Neutrophil (primary cell): ENCODE data around the gene ITPR3.
A peak's percentile ranks its signal among the peaks of the same experiment; 100 is the strongest.

Source experiments
- H3K27ac ChIP-seq: fragments of 200-600 bp; sonication (generic); 2 replicates; pipeline ENCODE4 v1.5.1; 2016; ENCODE audit warnings: mild to moderate bottlenecking, moderate library complexity
- H3K27me3 ChIP-seq: fragments of 200-600 bp; sonication (generic); 2 replicates; pipeline ENCODE4 v1.6.0; 2016; ENCODE audit warnings: mild to moderate bottlenecking
- H3K36me3 ChIP-seq: fragments of 200-600 bp; sonication (generic); 2 replicates; pipeline ENCODE4 v1.5.1; 2017
- H3K4me1 ChIP-seq, 2 experiments: fragments of 200-600 bp in 1 of 2; sonication (generic) in 1 of 2; 1 replicate in 1 of 2; 2 replicates in 1 of 2; pipeline versions ENCODE4 v1.5.1 to v1.6.1; 2013 to 2016; ENCODE audit warnings: low read depth in 1 of 2, low read length in 1 of 2, mild to moderate bottlenecking in 1 of 2, moderate library complexity in 1 of 2; ENCODE audit not compliant: control insufficient read depth in 1 of 2, insufficient read depth in 1 of 2
- H3K4me3 ChIP-seq, 2 experiments: fragments of 200-600 bp in 1 of 2; sonication (generic) in 1 of 2; 1 replicate in 1 of 2; 2 replicates in 1 of 2; pipeline ENCODE4 v1.5.1; 2013 to 2016; ENCODE audit warnings: low read depth in 1 of 2, low read length in 1 of 2, mild to moderate bottlenecking in 1 of 2, moderate library complexity in 1 of 2
- H3K9me3 ChIP-seq: fragments of 200-600 bp; sonication (generic); 2 replicates; pipeline ENCODE4 v1.5.1; 2016
- CTCF ChIP-seq: fragments of 200-600 bp; sonication (generic); IDR thresholded peaks from 2 replicates; pipeline ENCODE4 v1.5.1; 2016; ENCODE audit warnings: antibody characterized with exemption

ITPR3 gene

DNA sequence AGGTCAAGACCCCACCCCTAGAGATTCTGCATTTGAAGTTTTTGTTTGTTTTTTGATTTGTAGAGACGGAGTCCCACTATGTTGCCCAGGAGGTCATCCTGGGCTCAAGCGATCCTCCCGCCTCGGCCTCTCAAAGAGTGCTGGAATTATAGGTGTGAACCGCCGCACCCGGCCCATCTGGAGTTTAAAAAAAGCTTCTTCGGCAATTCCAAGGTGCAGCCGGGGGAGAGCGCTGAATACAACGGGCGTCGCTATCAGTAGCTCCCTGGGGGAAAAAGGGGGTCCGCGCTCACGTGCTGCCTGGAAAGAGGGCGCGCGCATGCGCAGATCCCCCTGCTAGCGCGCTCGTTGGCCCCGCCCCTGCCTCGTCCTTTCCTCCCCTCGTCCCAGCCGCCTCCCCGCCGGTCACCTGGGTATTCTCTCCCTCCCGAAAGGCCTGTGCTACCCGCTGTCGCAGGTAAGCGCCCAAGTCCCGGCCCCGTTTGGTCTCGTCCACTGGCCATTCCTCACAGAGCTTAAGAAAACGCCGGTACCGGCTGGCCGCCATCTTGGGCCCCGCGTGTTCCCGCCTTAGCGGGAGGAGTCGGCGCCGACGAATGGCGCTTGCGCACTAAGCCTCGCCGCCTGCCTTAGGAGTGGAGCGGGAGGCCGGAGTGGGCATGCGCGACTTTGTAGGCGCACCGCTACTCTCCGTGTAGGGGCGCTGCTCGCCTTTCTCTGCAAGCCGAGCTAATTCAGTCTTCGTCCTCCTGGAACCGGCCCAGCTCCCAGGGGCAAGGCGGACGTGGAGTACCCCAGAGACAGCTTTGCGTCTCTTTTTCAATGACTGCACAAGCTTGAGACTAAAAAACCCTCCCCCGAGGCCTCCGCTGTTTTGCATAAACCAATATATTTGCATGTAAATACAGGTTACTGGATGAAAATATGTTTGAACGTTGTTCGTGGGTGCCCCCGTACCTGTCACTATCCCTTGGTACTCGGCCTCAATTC is 90.3 kb downstream of the ITPR3 start, which contains the start of gene UQCC2:
UQCC2 (minus strand) TSS at position 561 of the 990 bp plus-strand sequence; CDS start at position 547, 14 bp downstream.
- Histone ChIP-seq H3K36me3 (no peaks in the 10 kb centered on the region), H3K4me1 (peaks cover 12 to 14% of the 10 kb centered on the region in 2 experiments), H3K27ac (peak within 1 kb of the TSS; percentile 72), H3K4me3 (peak within 1 kb of the TSS; percentile 95 to 99), H3K9me3 (no peaks in the 10 kb centered on the region), H3K27me3 (no peaks in the 10 kb centered on the region)
- TF ChIP-seq CTCF: peak; percentile 75

GRCh38 chr6:33712914-33713313 is 91.8 kb downstream of the ITPR3 start:
- no peak overlapping the region for H3K4me3 ChIP-seq
- peaks cover 12 to 14% of the 10 kb centered on the region in 2 experiments for H3K4me1 ChIP-seq
- TF ChIP-seq CTCF: no peak
- no peak overlapping the region for H3K27ac ChIP-seq
- no peaks in the 10 kb centered on the region for H3K36me3 ChIP-seq
- H3K27me3 ChIP-seq: no peaks in the 10 kb centered on the region
- H3K9me3 ChIP-seq: no peaks in the 10 kb centered on the region

DNA sequence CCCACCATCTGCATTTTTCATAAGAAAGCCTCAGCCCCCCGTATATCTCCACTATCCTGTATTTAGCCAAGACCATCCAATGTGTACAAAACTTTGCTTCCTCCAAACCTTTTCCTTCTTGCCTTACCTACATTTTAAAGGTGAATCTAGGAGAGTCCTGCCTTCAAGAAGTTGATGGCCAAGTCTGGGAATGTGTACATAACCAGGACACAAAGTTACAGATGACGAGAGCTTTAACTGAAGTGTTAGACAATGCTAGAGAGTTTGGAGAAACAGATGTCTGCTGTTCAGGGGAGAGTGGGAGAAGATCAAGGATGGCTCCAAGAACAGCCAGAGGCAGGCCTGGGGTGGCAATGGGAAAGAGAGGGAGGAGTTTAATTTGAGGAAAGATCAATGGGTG is 92.7 kb downstream of the ITPR3 start:
- TF ChIP-seq CTCF: no peak
- H3K4me1 ChIP-seq: peaks cover 12 to 14% of the 10 kb centered on the region in 2 experiments
- no peaks in the 10 kb centered on the region for H3K36me3 ChIP-seq
- no peaks in the 10 kb centered on the region for H3K9me3 ChIP-seq
- H3K27me3 ChIP-seq: no peaks in the 10 kb centered on the region
- no peak overlapping the region for H3K4me3 ChIP-seq
- H3K27ac ChIP-seq: no peak overlapping the region

- Histone ChIP-seq H3K9me3 (no peaks in the 10 kb centered on the region), H3K36me3 (no peaks in the 10 kb centered on the region), H3K27ac (no peak overlapping the region), H3K4me3 (no peak overlapping the region), H3K27me3 (no peaks in the 10 kb centered on the region), H3K4me1 (peaks cover 12 to 14% of the 10 kb centered on the region in 2 experiments)
- TF ChIP-seq CTCF: no peak
Measured at GRCh38 chr6:33714385-33715040, 93.4 kb downstream of the ITPR3 start.

GRCh38 chr6:33716379-33716778 is 95.3 kb downstream of the ITPR3 start:
- H3K9me3 ChIP-seq: no peaks in the 10 kb centered on the region
- peaks cover 14% of the 10 kb centered on the region for H3K27me3 ChIP-seq
- no peak overlapping the region for H3K27ac ChIP-seq
- no peaks in the 10 kb centered on the region for H3K36me3 ChIP-seq
- no peak overlapping the region for H3K4me3 ChIP-seq
- TF ChIP-seq CTCF: no peak
- peaks cover 5% of the 10 kb centered on the region in 2 experiments for H3K4me1 ChIP-seq
